GM21367 (cell line): ENCODE data around the gene ERCC6.

ENCODE experiments used
- ATAC-seq: cut with Tn5 transposase; IDR thresholded peaks from one replicate; pipeline ENCODE4 v1.9.1; 2021; ENCODE audit not compliant: unreplicated experiment

The ERCC6 gene

GRCh38 chr10:49512121-49512809 is 26.7 kb downstream of the ERCC6 start:
- no peak for ATAC-seq

GRCh38 chr10:49509771-49510303 is 29.1 kb downstream of the ERCC6 start:
- ATAC-seq = no peak

- ATAC-seq = no peak
Observed at GRCh38 chr10:49508654-49509053, 30.3 kb downstream of the ERCC6 start.

- no peak for ATAC-seq
Observed at GRCh38 chr10:49508249-49508648, 30.7 kb downstream of the ERCC6 start.

GRCh38 chr10:49505589-49505988 is 33.3 kb downstream of the ERCC6 start:
- no peak for ATAC-seq

- ATAC-seq = no peak
Observed at GRCh38 chr10:49505076-49505475, 33.8 kb downstream of the ERCC6 start.

- no peak for ATAC-seq
Observed at GRCh38 chr10:49504528-49504927, 34.4 kb downstream of the ERCC6 start.

GRCh38 chr10:49502358-49502757 is 36.6 kb downstream of the ERCC6 start:
- ATAC-seq = no peak

- ATAC-seq = no peak
Observed at GRCh38 chr10:49500412-49500811, 38.5 kb downstream of the ERCC6 start.

GRCh38 chr10:49499305-49499851 is 39.5 kb downstream of the ERCC6 start:
- no peak for ATAC-seq

GRCh38 chr10:49498425-49498824 is 40.5 kb downstream of the ERCC6 start:
- no peak for ATAC-seq

- no peak for ATAC-seq
Observed at GRCh38 chr10:49497358-49497757, 41.6 kb downstream of the ERCC6 start.

GRCh38 chr10:49488056-49488717 is 50.7 kb downstream of the ERCC6 start:
- no peak for ATAC-seq

- no peak for ATAC-seq
Observed at GRCh38 chr10:49486738-49487137, 52.2 kb downstream of the ERCC6 start.

GRCh38 chr10:49486009-49486408 is 52.9 kb downstream of the ERCC6 start:
- ATAC-seq = no peak

GRCh38 chr10:49484486-49485235 is 54.3 kb downstream of the ERCC6 start:
- ATAC-seq = no peak

- no peak for ATAC-seq
Observed at GRCh38 chr10:49478819-49479218, 60.1 kb downstream of the ERCC6 start.

- no peak for ATAC-seq
Observed at GRCh38 chr10:49474901-49475300, 64.0 kb downstream of the ERCC6 start.

GRCh38 chr10:49471532-49471931 is 67.4 kb downstream of the ERCC6 start:
- ATAC-seq = no peak

GRCh38 chr10:49465736-49466135 is 73.2 kb downstream of the ERCC6 start:
- no peak for ATAC-seq
